Stimulated activated CD4-positive, alpha-beta T cell treated with anti-CD3 and anti-CD28 coated beads, Interleukin-1b, Interleukin-23, amount 100 ng/mL, for 4 hours (primary cell): ENCODE results near the gene SMCO4.
"Not testable (repeated sequence)": the region's sequence is repeated elsewhere in the genome, so short reads cannot be mapped to it uniquely, and the experiment has no call there.

Experiments used
- DNase-seq, 2 donors: peaks; one replicate each; pipeline ENCODE4 v3.0.0-alpha.2; 2020; ENCODE audit warnings: low read depth in 2 of 2

Gene SMCO4

DNA sequence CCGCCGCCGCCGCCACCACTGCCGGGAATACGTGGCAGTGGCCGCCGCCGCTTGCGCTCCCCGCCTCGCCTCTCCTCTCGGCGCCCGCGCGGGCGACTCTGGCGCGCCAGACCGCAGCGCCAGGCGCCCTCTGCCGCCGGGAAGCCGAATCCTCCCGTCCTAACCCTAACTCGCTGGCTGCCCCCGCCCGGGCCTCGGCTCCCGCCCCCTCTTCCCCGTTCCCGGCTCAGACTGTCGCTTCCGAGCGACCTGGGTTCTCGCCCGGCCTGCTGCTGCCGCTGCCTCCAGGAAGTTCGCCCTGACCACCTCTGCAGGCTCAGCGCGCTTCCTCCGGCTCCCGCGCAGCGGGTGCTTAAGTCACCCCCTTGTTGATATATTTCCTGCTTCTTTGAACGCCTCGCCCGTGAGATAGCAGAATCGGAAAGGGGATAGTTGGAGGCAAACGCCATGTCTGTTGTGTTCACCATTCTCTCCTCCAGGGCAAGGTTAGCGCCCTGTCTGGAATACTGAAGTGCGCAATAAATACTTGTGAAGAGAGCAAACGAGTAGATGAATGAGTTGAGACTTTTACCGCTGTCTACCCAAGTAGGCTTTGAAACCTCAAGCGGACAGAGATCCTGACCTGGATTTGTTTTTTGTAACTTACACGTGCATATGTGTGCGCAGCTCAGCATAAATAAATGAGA is at the start of gene SMCO4:
Gene SMCO4, minus strand, starts transcription at position 100 of the 686 bp plus-strand sequence. CDS start 64,202 bp downstream, outside the sequence.
- DNase-seq = peak; percentile 54 to 67

GRCh38 chr11:93591247-93591898 is 48.2 kb upstream of the SMCO4 start:
- no peak for DNase-seq

DNA sequence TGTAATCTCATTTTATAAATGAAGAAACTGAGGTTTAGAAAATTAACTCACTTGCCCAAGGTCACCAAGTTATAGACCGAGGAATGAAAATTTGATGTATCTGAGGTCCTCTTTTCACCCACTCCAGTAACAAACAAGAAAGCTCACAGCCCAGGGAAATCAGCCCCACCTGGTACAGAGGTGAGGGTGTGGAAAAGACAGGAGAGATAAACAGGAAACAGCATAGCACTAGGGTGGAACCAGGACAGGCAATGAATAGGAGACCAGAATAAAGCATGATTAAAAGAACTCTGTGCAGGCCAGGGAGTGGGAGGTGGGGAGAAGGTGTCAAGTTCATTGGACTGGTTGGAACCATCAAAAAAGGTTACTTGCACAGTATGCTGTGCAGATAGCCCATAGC is 46.2 kb upstream of the SMCO4 start:
- DNase-seq = no peak

- DNase-seq = no peak
Measured at GRCh38 chr11:93587858-93588581, 44.8 kb upstream of the SMCO4 start.

- not testable (repeated sequence) for DNase-seq
Measured at GRCh38 chr11:93587425-93587824, 44.2 kb upstream of the SMCO4 start.

DNA sequence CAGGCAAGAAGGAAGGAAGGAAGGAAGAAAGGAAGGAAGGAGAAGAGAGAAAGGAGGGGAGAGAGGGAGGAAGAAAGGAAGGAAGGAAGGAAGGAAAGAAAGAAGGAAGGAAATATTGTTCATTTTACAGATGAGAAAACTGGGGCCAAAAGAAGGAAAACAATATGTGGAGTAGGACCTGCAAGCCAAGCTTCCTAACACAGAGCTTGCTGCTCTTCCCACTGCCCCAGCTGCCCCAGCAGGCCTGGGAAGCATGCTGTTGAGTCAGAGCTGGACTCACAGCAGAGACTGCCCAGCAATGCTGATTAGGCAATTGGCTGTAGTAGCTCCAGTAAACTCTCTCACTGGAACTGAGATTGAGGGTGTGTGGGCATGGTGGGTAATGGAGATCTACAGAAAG is 42.6 kb upstream of the SMCO4 start:
- DNase-seq = no peak

DNA sequence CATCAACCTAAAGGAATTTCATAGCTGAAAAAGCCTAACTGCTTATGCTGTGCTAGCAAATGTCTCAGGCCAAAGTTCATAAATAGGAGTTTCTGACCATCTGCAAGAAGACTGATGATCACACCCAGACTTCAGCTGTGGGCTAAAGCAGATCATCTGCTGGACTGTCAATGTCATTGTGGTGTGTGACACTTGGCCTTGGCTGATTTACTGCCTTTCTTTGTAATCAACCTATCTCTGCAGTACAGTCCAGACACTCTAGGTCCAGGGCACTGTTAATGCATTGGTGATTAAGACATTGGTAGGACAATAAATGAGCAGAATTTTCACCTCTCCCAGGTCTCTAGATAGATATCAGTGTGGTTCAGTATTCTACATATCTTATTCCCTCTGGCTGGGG is 40.3 kb upstream of the SMCO4 start:
- DNase-seq = no peak

DNA sequence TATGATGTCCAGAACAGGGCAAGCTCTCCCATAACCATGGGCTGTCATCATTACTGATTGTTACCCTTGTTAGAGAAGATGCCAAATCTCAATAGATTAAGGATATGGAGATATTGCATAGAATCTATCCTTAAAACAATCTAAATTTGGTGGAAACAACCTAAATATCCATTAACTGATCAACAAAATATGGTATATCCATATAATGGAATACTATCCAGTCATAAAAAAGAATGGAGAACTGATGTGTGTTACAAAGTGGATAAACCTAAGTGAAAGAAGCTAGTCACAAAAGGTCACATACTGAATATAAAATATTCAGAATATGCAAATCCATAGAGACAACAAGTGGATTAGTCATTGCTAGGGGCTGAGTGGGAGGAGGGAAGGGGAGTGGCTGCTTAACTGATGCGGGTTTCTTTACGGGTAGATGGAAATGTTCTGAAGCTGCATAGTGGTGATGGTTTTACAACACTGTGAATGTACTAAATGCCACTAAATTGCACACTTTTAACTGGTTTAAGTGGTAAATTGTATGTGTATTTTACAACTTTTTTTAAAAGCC is 36.1 kb upstream of the SMCO4 start:
- DNase-seq = no peak

DNA sequence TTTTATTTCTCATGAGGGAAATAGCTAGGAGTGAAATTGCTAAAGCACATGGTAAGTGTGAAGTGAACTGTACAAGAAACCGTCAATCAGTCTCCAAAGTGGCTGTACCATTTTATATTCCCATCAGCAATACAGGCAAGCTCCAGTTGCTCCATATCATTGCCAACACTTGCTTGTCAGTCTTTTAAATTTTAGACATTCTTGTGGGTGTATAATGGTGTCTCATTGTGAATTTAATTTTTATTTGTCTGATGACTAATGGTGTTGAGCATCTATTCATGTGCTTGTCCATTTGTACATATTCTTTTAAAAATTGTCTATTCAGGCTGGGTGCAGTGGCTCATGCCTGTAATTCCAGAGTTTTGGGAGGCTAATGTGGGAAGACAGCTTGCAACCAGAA is 34.1 kb upstream of the SMCO4 start:
- no peak for DNase-seq

GRCh38 chr11:93576870-93577269 is 33.7 kb upstream of the SMCO4 start:
- not testable (repeated sequence) for DNase-seq

GRCh38 chr11:93574638-93575220 is 31.5 kb upstream of the SMCO4 start:
- DNase-seq = no peak

DNA sequence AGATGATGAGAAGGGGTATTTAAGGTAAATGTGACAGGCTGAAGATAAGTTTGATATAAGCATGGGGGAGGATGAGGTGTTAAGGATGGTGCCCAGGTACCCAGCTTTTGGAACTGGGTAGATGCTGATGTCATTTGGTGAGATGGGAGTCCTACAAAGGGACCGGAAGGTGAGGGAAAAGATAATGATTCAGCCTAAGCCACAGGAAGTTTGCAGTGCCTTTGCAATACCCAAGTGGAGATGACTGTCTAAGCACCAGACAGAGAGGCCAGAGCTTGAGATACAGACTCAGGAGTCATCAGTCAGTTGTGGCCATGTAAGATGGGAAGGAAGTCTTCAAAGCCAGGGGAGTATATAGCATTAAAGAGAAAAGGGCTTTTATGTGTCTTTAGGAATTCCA is 30.0 kb upstream of the SMCO4 start:
- no peak for DNase-seq

DNA sequence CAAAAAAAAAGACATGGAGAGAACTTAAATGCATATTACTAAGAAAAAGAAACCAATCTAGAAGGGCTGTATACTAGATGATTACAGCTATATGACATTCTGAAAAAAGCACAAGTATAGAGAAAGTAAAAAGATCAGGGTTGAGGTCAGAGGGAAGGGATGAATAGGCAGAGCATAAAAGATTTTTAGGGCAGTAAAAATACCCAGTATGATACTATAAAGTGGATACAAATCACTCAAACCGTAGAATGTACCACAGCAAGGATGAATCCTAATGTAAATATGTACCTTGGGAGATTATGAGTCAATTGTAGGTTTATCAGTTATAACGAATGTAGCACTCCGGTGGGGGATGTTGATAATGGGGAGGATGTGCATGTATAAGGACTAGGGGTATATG is 29.4 kb upstream of the SMCO4 start:
- DNase-seq = no peak

DNA sequence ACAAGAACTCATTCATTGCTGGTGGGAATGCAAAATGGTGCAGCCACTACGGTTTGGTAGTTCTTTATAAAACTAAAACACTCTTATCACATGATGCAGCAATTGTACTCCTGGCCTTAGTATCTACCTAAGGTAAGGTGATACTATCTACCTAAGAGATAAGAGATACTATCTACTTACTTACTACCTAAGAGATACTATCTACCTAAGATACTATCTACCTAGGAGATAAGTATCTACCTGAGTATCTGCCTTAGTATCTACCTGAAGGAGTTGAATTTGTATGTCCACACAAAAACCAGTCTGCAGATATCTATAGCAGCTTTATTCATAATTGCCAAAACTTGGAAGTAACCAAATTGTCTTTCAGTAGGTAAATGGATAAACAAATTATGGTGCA is 29.0 kb upstream of the SMCO4 start:
- DNase-seq = no peak

- no peak for DNase-seq
Measured at GRCh38 chr11:93571612-93572011, 28.4 kb upstream of the SMCO4 start.

DNA sequence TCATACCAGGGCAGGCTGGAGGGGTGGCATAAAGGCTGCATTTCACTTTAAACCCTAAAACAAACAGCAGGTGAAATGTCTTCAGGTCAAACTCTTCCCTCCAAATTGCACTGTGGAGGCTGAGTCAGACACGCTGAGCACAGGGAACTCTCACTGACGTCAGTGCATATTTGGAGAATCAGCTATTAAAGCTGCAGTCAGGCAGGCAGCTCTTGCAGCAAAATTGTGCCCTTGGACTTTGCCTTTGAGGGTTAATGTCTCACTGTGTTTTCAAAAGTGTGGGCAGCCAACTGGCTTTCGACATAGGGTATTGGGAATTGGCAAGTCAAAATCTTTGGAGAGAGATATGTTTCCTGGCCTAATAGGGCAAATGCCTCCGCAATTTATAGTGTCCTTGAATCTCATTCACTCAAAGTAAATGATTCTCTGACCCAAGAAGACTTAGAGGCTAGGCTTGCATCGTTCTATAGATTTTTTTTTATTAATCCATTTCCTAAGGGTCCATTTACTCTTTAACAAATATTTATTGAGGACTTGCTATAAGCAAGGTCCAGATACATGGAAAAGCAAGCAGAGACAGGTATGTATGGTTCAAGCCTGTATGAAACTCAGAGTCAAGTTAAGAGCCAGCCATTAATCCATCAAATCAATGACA is 27.7 kb upstream of the SMCO4 start:
- DNase-seq = no peak

DNA sequence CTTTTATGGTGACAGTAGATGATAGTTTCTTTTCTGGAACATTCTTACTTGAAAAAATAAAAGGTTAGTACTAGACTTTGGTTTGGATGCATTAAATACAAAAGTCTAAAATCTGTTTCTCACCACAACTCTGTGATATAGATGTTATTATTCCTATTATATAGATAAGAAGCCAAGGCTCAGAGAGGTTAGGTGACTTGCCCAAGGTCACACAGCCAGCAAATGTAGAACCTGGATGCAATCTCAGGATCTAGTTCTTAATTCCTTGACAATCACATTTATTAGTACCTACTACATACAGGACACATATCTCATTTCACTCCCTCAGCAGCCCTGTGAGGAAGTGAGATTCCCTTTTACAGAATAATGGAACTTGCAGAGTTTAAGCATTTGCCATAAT is 26.3 kb upstream of the SMCO4 start:
- DNase-seq = no peak

DNA sequence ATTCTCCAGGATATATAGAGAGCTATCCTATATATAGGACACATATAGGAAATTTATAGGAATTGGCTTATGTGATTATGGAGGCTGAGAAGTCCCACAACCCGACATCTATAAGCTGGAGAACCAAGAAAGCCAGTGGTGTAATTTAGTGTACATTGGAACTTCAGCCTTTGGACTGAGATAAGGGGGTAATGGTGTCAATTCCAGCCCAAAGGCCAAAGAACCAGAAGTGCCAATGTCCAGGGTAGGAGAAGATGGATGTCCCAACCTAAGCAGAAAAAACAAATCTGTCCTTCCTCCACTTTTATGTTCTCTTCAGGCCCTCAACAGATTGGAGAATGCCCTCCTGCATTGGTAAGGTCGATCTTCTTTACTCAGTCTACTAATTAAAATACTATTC is 25.5 kb upstream of the SMCO4 start:
- DNase-seq = no peak

DNA sequence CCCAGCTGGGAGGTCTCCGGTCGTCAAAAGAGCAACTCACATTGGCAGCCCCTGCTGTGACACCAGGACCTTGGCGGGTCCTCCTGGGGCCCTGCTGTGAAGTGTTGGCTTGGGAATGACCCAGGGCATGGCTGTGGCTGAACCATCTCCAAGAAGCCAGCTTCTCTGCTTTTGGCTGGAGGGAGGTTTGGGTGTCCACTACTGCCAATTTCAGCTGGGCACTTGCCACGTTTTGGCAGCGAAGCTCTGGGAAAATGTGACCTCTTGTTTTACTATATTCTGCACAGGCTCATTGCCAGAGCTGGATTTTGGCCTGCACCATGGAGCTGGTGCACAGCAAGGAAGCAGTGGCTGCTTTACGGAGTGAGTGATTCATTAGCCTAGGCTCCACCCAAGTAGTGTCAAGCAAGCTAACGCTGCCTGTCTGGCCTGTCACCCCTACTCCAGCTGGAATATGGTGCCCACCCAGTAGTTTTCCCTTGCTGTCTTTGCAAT is 24.3 kb upstream of the SMCO4 start:
- no peak for DNase-seq

- no peak for DNase-seq
Measured at GRCh38 chr11:93564895-93565294, 21.7 kb upstream of the SMCO4 start.

DNA sequence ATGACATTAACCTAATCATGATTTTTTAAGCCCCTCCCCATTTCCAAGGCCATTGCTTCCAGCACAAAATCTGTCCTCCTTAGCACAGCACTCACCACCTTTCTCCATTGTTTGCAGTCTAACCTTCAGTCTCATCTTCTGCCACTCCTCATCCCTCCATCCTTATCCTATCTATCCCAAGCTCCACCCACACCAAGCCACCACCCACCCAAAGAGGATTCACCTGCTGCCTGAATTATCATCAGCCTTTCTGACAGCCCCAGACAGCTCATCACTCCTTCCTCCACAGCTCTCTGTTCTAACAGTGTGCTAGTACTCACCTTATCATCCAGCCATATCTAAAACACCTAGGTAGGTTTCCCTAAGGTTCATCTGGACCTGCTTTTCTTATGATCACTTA is 20.7 kb upstream of the SMCO4 start:
- DNase-seq = no peak
